ENCODE measurements around the gene UBTD1. TPM values are rescaled to one million over a fixed set of nuclear protein-coding genes. Genes with fewer than 3 reads are reported as not detected.

The UBTD1 gene
- total RNA-seq, 1 experiment from 2014 or later, result 9.3 TPM

DNA sequence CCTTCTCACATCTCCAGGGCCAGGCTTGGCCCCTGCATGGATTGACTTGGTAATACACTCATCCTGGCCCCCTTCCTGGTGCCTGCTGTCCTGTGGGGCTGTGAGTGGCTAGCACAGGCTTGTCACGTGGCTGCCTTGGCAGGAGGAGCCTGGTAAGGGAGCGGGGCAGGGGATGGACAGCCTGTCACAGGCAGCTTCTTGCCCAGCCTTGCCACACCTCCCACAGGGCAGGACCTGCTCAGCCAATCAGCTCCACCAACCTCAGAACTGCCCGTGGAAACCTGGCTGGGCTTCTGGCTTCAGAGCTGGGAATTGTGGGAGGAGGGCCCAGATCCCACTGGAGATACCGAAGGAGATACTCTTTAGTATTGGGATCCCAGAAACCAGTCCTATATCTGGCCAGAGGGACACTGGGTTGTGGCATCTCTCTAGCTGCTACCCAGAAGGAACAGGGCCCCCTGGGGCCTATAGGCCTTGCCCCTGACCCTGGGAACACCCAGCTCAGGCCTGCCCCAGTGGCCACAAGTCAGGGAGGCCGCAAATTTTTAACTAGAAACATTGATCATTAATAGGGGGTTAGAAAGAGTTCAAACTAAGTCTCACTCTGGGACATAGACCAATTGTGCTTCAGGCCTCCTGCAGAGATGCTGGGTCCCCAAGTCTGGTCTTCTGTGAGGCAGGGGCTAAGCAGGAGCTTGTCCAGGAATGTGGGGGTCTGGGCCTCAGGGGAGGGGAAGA, 85.5 kb downstream of the UBTD1 start, which contains the start of gene HOGA1:
HOGA1 (plus strand) TSS at position 330 of the 738 bp plus-strand sequence; CDS start at position 645, 315 bp downstream.
- H3K36me3 Mint-ChIP-seq (ENCODE audit: insufficient read depth, unreplicated experiment), result peaks cover 8% of the 10 kb centered on the region
- intact Hi-C loops (cut with micrococcal nuclease; ENCODE audit: unreplicated experiment), result no loop called here
- TF ChIP-seq, protein P1, sequence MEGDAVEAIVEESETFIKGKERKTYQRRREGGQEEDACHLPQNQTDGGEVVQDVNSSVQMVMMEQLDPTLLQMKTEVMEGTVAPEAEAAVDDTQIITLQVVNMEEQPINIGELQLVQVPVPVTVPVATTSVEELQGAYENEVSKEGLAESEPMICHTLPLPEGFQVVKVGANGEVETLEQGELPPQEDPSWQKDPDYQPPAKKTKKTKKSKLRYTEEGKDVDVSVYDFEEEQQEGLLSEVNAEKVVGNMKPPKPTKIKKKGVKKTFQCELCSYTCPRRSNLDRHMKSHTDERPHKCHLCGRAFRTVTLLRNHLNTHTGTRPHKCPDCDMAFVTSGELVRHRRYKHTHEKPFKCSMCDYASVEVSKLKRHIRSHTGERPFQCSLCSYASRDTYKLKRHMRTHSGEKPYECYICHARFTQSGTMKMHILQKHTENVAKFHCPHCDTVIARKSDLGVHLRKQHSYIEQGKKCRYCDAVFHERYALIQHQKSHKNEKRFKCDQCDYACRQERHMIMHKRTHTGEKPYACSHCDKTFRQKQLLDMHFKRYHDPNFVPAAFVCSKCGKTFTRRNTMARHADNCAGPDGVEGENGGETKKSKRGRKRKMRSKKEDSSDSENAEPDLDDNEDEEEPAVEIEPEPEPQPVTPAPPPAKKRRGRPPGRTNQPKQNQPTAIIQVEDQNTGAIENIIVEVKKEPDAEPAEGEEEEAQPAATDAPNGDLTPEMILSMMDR (IDR thresholded peaks at IDR 0.05; ENCODE audit: unreplicated experiment), result no peak
- no TSS peak for BruUV-seq (replicated peaks)
- CTCF ChIA-PET, result interaction anchor here (0.6 to 3.1 kb wide), 7 partner anchors 9 to 1012 kb away, joined by 3 to 21 read pairs (median 4); partner anchors contain the start of gene ANKRD2
- H3K27ac Mint-ChIP-seq (ENCODE audit: unreplicated experiment), result peak within 1 kb of the TSS; percentile 88
- peak within 1 kb of the TSS; percentile 71 for H3K4me3 Mint-ChIP-seq (ENCODE audit: low read depth, unreplicated experiment)
- H3K9me3 Mint-ChIP-seq (ENCODE audit: low read depth, unreplicated experiment), result no peaks in the 10 kb centered on the region
- peaks cover 44% of the 10 kb centered on the region for H3K4me1 Mint-ChIP-seq (ENCODE audit: low read depth, unreplicated experiment)
- H3K27me3 Mint-ChIP-seq (ENCODE audit: unreplicated experiment), result no peaks in the 10 kb centered on the region
- peak; percentile 88 for DNase-seq

DNA sequence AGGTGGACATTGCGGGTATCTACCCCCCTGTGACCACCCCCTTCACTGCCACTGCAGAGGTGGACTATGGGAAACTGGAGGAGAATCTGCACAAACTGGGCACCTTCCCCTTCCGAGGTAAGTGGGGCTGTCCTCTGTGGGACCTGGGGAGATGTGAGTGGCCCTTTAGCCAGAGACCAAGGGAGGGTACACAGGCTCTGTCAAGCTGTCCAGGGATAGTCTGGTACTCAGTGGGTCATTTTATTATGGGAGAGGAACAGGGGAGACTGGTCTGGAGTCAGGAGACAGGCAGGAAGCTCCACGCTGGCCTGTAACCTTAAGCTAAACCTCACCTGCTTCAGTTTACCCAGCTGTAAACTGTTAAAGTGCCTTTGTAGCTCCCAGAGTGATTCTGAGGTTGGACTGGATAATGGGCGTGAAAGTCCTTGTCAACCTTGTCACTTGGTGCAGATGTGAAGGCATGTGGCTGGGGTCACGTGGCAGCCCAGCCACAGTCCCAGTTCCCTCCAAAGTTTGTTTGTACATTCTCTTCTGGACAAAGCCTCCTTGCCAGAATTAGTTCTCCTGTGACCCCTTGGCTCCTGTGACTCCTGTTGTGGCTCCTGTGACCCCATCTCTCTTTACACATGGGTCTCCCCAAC, 86.2 kb downstream of the UBTD1 start:
- Mint-ChIP-seq H3K4me1 (ENCODE audit: low read depth, unreplicated experiment) (peaks cover 42% of the 10 kb centered on the region), H3K27me3 (ENCODE audit: unreplicated experiment) (no peaks in the 10 kb centered on the region), H3K9me3 (ENCODE audit: low read depth, unreplicated experiment) (no peaks in the 10 kb centered on the region), H3K36me3 (ENCODE audit: insufficient read depth, unreplicated experiment) (peaks cover 8% of the 10 kb centered on the region), H3K4me3 (ENCODE audit: low read depth, unreplicated experiment) (peak overlapping the region; percentile 71), H3K27ac (ENCODE audit: unreplicated experiment) (peak overlapping the region; percentile 88)
- DNase-seq, result no peak
- TSS peak; percentile 47 for BruUV-seq (replicated peaks)
- intact Hi-C loops (cut with micrococcal nuclease; ENCODE audit: unreplicated experiment), result no loop called here
- CTCF ChIA-PET, result interaction anchor here (1.7 to 3.1 kb wide), 2 partner anchors 11 to 13 kb away, joined by 4 to 21 read pairs; partner anchors contain the start of gene ANKRD2
- TF ChIP-seq, protein P1 (IDR thresholded peaks at IDR 0.05; ENCODE audit: unreplicated experiment), result no peak

GRCh38 chr10:97585439-97585811, 86.7 kb downstream of the UBTD1 start:
- H3K27ac Mint-ChIP-seq (ENCODE audit: unreplicated experiment), result no peak overlapping the region
- H3K9me3 Mint-ChIP-seq (ENCODE audit: low read depth, unreplicated experiment), result no peaks in the 10 kb centered on the region
- peaks cover 37% of the 10 kb centered on the region for H3K4me1 Mint-ChIP-seq (ENCODE audit: low read depth, unreplicated experiment)
- TF ChIP-seq, protein P1 (IDR thresholded peaks at IDR 0.05; ENCODE audit: unreplicated experiment), result no peak
- no peaks in the 10 kb centered on the region for H3K27me3 Mint-ChIP-seq (ENCODE audit: unreplicated experiment)
- no TSS peak for BruUV-seq (replicated peaks)
- CTCF ChIA-PET, result interaction anchor here (1.7 to 3.1 kb wide), 2 partner anchors 11 to 13 kb away, joined by 4 to 21 read pairs; partner anchors contain the start of gene ANKRD2
- DNase-seq, result no peak
- peak overlapping the region; percentile 71 for H3K4me3 Mint-ChIP-seq (ENCODE audit: low read depth, unreplicated experiment)
- peaks cover 8% of the 10 kb centered on the region for H3K36me3 Mint-ChIP-seq (ENCODE audit: insufficient read depth, unreplicated experiment)
- intact Hi-C loops (cut with micrococcal nuclease; ENCODE audit: unreplicated experiment), result no loop called here

DNA sequence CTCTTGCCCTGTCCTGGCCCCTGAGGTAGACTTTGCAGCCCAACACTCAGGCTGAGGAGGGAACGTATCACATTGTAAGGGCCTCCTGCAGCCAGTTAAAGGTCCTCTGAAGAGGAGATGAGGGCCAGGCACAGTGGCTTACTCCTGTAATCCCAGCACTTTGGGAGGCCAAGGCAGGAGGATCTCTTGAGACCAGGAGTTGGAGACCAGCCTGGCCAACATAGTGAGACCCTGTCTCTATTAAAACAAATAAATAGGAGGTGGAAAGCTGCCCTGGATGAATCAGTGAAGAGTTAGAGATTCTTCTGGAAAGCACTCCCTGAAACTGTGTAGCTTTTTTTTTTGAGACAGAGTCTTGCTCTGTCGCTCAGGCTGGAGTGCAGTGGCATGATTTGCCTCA, 88.5 kb downstream of the UBTD1 start:
- H3K4me3 Mint-ChIP-seq (ENCODE audit: low read depth, unreplicated experiment), result no peak overlapping the region
- H3K27me3 Mint-ChIP-seq (ENCODE audit: unreplicated experiment), result no peaks in the 10 kb centered on the region
- no peaks in the 10 kb centered on the region for H3K9me3 Mint-ChIP-seq (ENCODE audit: low read depth, unreplicated experiment)
- peaks cover 8% of the 10 kb centered on the region for H3K36me3 Mint-ChIP-seq (ENCODE audit: insufficient read depth, unreplicated experiment)
- DNase-seq, result no peak
- intact Hi-C loops (cut with micrococcal nuclease; ENCODE audit: unreplicated experiment), result no loop called here
- BruUV-seq (replicated peaks), result no TSS peak
- no peak overlapping the region for H3K27ac Mint-ChIP-seq (ENCODE audit: unreplicated experiment)
- TF ChIP-seq, protein P1 (IDR thresholded peaks at IDR 0.05; ENCODE audit: unreplicated experiment), result no peak
- CTCF ChIA-PET, result no interaction called here
- H3K4me1 Mint-ChIP-seq (ENCODE audit: low read depth, unreplicated experiment), result peaks cover 33% of the 10 kb centered on the region
